ENCODE results near the gene VRK1.
"Not testable (repeated sequence)": the region's sequence is repeated elsewhere in the genome, so short reads cannot be mapped to it uniquely, and the experiment has no call there.

Gene VRK1

GRCh38 chr14:96863327-96863985 lies 66.3 kb downstream of the VRK1 start:
- FAIRE-seq (peak; percentile 9), DNase-seq (ENCODE audit: extremely low spot score, insufficient read length, low read depth) (no peak)

- DNase-seq (ENCODE audit: extremely low spot score, insufficient read length, low read depth) = no peak
- FAIRE-seq = no peak
Measured at GRCh38 chr14:96863986-96864330, 66.8 kb downstream of the VRK1 start.

GRCh38 chr14:96867634-96868033 lies 70.5 kb downstream of the VRK1 start:
- DNase-seq (ENCODE audit: extremely low spot score, insufficient read length, low read depth) (no peak), FAIRE-seq (no peak)

GRCh38 chr14:96874127-96874526 lies 76.9 kb downstream of the VRK1 start:
- DNase-seq (ENCODE audit: extremely low spot score, insufficient read length, low read depth) (no peak), FAIRE-seq (no peak)

GRCh38 chr14:96876747-96877146 lies 79.6 kb downstream of the VRK1 start:
- DNase-seq (ENCODE audit: extremely low spot score, insufficient read length, low read depth) (no peak), FAIRE-seq (no peak)

- DNase-seq (ENCODE audit: extremely low spot score, insufficient read length, low read depth) = peak; percentile 8
- peak; percentile 77 for FAIRE-seq
Measured at GRCh38 chr14:96881713-96882112, 84.5 kb downstream of the VRK1 start.

GRCh38 chr14:96883974-96884373 lies 86.8 kb downstream of the VRK1 start:
- FAIRE-seq = not testable (repeated sequence)

GRCh38 chr14:96888158-96888557 lies 91.0 kb downstream of the VRK1 start:
- DNase-seq (ENCODE audit: extremely low spot score, insufficient read length, low read depth) (no peak), FAIRE-seq (peak; percentile 69)

More at GRCh38 chr14:96883974-96884373, 86.8 kb downstream of the VRK1 start:
- DNase-seq (ENCODE audit: extremely low spot score, insufficient read length, low read depth) = not testable (repeated sequence)

- FAIRE-seq (no peak), DNase-seq (ENCODE audit: extremely low spot score, insufficient read length, low read depth) (no peak)
Measured at GRCh38 chr14:96888593-96888992, 91.4 kb downstream of the VRK1 start.

- DNase-seq (ENCODE audit: extremely low spot score, insufficient read length, low read depth) (no peak), FAIRE-seq (no peak)
Measured at GRCh38 chr14:96889091-96889490, 91.9 kb downstream of the VRK1 start.

GRCh38 chr14:96893966-96894622 lies 96.9 kb downstream of the VRK1 start:
- DNase-seq (ENCODE audit: extremely low spot score, insufficient read length, low read depth) = no peak
- no peak for FAIRE-seq

- no peak for FAIRE-seq
- DNase-seq (ENCODE audit: extremely low spot score, insufficient read length, low read depth) = no peak
Measured at GRCh38 chr14:96894966-96895365, 97.8 kb downstream of the VRK1 start.

GRCh38 chr14:96895658-96896271 lies 98.6 kb downstream of the VRK1 start:
- DNase-seq (ENCODE audit: extremely low spot score, insufficient read length, low read depth) = no peak
- peak; percentile 81 for FAIRE-seq

GRCh38 chr14:96897184-96897583 lies 100.0 kb downstream of the VRK1 start:
- DNase-seq (ENCODE audit: extremely low spot score, insufficient read length, low read depth) = no peak
- FAIRE-seq = no peak

- peak; percentile 26 for DNase-seq (ENCODE audit: extremely low spot score, insufficient read length, low read depth)
- FAIRE-seq = peak; percentile 92
Measured at GRCh38 chr14:96901227-96901626, 104.0 kb downstream of the VRK1 start.

GRCh38 chr14:96902004-96902403 lies 104.8 kb downstream of the VRK1 start:
- no peak for DNase-seq (ENCODE audit: extremely low spot score, insufficient read length, low read depth)
- FAIRE-seq = no peak

- DNase-seq (ENCODE audit: extremely low spot score, insufficient read length, low read depth) = no peak
- no peak for FAIRE-seq
Measured at GRCh38 chr14:96903444-96904023, 106.4 kb downstream of the VRK1 start.

- no peak for FAIRE-seq
- no peak for DNase-seq (ENCODE audit: extremely low spot score, insufficient read length, low read depth)
Measured at GRCh38 chr14:96904201-96904600, 107.0 kb downstream of the VRK1 start.

- FAIRE-seq (peak; percentile 5), DNase-seq (ENCODE audit: extremely low spot score, insufficient read length, low read depth) (no peak)
Measured at GRCh38 chr14:96905065-96905464, 107.9 kb downstream of the VRK1 start.

- no peak for FAIRE-seq
- DNase-seq (ENCODE audit: extremely low spot score, insufficient read length, low read depth) = no peak
Measured at GRCh38 chr14:96905825-96906224, 108.6 kb downstream of the VRK1 start.

GRCh38 chr14:96906434-96906833 lies 109.3 kb downstream of the VRK1 start:
- no peak for DNase-seq (ENCODE audit: extremely low spot score, insufficient read length, low read depth)
- no peak for FAIRE-seq

Data from GM18507 (cell line).